ENCODE results near the gene DENND5B.

The DENND5B gene

DNA sequence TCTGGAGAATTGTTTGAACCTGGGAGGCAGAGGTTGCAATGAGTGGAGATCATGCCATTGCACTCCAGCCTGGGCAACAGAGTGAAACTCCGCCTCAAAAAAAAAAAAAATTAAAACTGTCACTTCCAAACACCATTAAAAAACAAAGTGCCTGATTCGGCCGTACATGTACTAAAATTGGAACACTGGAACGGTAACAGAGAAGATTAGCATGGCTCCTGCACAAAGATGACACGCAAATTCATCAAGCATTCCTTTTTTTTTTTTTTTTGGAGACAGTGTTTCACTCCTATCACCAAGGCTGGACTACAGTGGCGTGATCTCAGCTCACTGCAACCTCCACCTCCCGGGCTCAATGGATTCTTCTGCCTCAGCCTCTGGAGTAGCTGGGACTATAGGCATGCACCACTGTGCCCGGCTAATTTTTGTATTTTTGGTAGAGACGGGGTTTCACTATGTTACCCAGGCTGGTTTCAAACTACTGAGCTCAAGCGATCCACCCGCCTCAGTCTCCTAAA is 224.8 kb downstream of the DENND5B start:
- DNase-seq: no peak

GRCh38 chr12:31363831-31364230 is 227.1 kb downstream of the DENND5B start:
- DNase-seq: no peak

GRCh38 chr12:31363416-31363809 is 227.5 kb downstream of the DENND5B start:
- no peak for DNase-seq

DNA sequence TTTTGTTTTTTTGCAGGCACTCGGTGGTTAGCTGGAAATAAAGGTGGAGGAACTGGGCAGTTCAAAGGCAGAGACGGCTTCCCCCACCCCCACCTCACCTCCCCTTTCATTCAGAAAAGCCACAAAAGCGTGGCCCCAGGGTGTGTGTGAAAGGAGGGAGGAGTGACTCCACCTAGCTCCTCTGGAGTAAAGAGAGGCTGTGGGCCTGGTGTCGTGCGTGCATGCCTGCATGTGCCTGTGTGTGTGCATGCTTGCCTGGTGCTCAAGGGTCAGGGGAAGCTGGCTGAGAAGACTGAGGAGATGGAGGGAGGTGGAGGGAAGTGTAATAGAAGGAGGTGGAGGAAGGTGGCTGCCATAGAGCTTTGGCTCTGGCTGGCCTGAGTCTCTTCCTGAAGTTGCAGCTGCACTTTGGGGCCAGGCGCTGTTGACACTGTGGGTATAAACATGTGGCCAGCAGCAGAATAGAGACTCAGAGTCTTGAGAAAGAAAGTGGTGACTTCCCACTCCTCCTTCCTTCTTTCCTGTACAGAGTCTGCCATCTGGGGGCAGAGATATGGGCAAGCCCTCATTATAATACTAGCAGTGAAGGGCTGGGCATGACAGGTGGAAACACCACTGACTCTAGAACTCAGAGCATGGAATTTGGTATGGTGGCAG is 228.0 kb downstream of the DENND5B start:
- no peak for DNase-seq

DNA sequence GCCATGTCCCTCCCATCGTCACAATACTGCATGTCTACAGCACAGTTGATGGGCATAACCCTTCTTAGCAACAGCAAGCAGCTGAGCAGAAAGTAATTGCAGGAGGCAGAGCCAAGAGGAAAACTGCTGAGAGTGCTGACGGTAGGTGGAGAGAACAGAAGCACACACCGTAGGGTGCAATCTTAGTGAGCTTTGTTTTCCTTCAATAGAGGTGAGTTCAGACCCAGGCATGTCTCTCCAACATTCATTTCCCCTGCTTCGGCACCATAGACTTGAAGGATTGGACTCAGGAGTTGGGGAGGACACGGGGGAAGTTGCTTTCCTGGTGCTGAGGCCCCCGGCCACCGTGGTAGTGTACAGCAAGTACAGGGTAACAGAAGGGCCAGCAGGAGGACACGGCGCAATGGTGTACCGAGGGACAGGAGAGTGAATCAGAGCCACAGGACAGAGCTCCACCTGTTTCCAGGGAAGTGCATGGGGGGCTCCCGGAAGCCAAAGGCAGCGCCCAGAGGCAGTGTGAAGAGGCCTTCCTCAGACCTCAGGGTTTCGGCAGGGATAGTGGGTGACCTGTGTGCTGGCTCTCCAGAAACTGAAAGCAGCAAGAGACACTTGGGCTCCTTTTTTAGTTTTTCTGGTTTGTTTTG is 228.7 kb downstream of the DENND5B start:
- DNase-seq: no peak

DNA sequence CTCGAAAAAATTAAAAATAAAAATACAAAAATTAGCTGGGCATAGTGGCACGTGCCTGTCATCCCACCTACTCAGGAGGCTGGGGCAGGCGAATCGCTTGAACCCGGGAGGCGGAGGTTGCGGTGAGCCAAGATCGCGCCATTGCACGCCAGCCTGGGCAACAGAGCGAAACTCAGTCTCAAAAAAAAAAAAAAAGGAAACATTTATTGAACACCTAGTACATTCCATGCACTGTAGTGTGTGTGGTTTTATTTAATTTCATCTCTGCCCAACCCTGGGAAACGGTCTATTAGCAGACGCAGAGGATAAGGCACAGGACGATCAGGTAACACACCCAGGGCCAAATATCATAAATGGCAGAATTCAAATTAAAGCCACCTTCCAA is 229.2 kb downstream of the DENND5B start:
- no peak for DNase-seq

DNA sequence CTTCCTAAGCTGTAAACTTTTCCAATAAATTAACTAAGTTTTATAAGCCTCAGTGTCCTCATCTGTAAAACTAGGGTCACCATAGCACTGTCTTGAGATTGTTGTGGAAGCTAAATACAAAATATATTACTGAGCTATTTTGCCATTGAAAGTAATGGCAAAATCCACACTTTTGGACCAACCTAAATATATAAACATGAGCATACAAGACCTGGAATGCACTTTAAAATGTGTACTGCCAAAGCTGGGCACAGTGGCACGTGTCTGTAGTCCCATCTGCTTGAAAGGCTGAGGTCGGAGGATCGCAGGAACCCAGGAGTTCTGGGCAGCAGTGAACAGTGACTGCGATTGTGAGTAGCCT is 235.2 kb downstream of the DENND5B start:
- no peak for DNase-seq

DNA sequence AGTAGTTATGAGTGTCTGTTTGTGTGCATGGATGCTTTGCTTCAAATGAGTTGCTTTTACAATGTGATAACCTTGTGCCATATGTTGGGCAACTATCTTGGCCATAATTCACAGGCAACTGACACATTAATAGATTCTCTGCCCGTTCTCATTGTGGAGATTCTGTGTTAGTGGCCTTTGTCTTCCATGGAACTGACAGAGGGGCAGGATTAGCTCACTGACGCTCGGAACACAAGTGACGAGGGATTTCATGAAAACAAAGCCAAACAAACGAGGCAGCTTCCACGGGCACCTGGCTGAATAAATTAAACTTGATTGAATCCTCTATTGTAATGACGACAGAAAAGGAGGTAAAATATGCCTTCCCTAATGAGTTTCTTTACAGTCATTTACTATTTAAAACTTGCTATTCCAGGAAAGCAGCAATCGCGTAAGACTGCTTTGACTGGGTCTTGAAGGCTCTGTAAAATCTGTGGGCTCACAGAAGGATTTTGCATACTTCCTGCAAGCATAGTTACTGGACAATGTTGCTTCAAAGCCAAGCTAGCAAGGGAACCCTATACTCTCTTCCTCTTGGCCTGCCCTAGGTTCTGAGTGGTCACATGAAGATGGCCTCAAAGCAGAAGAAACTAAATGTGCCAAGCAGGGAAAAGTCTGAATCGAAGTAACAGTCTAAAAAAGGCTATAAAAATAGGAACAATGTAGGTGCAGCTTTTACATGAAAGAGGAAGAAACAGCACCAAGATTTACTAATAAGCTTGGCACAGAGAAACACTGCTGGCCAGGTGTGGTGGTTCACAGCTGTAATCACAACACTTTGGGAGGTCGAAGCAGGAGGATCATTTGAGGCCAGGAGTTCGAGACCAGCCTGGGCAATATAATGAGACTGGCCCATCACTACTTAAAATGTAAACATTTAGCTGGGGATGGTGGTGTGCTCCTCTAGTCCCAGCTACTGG is 236.9 kb downstream of the DENND5B start:
- no peak for DNase-seq

DNA sequence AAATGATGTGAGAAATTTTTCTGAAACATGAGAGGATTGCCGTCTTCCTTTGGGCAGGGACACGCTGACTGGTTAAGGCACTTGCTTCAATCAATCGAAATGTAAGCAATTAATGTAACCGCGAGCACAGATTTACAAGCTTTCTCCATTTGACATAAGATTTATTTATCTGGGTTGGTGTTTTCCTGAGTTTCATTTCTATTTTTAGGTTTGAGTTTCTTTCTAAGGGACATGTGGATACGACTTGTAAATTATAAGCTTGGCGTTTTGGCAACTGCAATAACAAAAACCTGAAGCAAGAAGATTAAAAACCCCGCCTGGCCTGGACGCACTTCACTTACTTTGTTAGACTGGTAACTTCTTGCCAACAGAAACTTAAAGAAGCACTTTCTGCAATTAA is 244.7 kb downstream of the DENND5B start:
- no peak for DNase-seq

GRCh38 chr12:31343139-31343538 is 247.8 kb downstream of the DENND5B start:
- DNase-seq: no peak

- no peak for DNase-seq
These were observed 248.7 kb downstream of the DENND5B start for GRCh38 chr12:31342286-31342685.

- no peak for DNase-seq
These were observed 250.9 kb downstream of the DENND5B start for GRCh38 chr12:31339831-31340622.

DNA sequence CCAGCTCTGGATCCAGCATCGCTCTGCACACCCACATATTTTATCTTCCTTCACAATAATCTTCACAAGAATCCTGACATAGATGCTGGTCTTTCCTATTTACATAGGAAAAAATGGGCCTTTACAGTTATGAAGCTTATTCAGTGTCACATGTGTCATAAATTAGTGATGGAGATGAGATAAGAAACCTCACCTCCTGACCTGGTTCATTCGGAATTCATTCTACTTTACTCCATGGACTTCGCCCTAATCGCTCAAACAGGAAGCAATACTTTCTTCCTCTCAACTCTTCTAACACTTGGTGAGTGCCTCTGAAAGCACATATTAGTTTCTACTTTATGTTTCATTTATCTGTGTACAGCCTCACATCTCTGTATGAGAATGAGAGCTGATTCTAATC is 253.0 kb downstream of the DENND5B start:
- no peak for DNase-seq
